HG03280 (cell line): ENCODE results near the gene INCA1.

Experiments used
- ATAC-seq: cut with Tn5 transposase; IDR thresholded peaks from one replicate; pipeline ENCODE4 v1.9.1; 2021; ENCODE audit warnings: mild to moderate bottlenecking, moderate library complexity; ENCODE audit not compliant: unreplicated experiment

Gene INCA1

DNA sequence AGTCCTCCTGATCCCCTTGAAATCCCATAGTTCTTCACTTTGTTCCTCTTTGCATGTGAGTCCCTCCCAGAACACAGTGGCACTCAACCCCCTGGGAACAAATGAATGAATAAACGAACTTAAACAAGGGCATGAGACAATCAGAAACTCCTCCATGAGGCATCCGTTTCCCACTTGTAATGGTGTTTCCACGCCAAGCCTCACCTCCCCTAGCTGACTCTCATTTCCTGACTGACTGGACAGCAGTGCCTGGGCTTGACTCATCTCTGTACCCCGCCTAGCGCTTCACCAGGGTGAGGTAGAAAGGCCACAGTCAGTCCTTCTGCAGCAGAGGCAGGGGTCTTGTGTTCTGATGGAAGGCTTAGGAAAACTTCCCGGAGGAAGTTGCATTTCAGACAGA lies 14.6 kb upstream of the INCA1 start:
- no peak for ATAC-seq

DNA sequence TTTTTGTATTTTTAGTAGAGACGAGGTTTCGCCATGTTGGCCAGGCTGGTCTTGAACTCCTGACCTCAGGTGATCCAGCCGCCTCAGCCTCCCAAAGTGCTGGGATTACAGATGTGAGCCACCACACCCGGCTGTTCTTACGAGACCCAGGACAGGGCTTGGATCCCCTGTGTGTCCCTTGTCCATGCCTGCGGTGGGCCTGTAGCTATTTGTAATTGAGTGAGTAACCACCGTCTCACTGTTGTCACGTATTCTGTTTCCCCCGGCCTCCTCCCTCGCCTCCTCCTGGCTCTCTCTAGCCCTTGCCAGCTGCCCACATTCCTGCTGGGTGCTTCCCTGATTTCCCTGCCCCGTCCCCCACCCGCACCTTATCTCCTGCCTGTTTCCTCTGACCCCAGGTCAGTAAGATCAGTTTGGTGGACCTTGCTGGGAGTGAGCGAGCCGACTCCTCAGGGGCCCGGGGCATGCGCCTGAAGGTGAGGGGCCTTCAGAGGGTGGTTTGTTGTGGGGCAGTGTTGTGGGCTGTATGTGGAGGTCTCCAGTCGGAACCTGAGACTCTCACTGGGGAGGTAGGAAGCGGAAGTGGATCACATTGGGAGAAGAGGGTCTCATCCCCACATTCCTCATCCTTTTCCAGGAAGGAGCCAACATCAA lies 6.0 kb upstream of the INCA1 start:
- no peak for ATAC-seq

DNA sequence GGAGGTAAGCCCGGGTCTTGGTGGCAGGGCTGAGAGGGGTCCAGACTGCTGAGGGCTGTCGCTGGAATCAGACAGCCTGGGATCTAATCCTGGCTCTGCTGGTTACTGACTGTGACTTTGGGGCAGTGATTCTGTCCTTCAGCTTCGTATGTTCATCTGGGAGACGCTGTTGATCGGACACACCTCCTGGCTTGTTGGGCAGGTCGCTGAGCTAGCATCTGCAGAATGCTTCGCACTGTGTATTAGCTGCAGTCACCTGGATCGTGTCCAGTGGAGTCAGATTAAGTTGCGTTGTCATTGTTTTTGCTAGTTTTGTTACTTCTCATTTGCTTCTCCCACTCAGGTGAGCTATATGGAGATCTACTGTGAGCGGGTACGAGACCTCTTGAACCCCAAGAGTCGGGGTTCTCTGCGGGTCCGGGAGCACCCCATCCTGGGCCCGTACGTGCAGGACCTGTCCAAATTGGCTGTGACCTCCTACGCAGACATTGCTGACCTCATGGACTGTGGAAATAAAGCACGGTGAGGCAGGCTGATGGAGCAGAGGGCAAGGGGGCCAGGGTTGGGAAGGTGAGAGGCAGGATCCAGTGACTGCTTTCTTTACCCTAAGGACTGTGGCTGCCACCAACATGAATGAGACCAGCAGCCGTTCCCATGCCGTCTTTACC lies 4.9 kb upstream of the INCA1 start:
- no peak for ATAC-seq

DNA sequence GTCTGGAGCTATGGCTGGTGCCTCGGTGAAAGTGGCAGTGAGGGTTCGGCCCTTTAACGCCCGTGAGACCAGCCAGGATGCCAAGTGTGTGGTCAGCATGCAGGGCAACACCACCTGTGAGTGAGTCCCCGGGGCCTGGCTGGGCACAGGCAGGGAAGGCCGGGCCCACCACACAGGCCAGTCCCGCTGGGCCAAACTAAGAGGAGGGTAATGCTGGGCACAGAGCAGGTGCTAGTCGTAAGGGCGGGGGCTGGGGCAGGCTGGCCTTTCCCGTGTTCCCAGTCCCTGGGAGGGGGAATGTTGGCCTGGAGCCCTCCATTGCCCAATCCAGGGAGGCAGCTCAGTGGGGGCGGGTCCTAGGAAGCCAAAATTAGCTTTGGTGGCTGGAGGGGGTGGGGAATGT lies 2.9 kb upstream of the INCA1 start:
- ATAC-seq: no peak

DNA sequence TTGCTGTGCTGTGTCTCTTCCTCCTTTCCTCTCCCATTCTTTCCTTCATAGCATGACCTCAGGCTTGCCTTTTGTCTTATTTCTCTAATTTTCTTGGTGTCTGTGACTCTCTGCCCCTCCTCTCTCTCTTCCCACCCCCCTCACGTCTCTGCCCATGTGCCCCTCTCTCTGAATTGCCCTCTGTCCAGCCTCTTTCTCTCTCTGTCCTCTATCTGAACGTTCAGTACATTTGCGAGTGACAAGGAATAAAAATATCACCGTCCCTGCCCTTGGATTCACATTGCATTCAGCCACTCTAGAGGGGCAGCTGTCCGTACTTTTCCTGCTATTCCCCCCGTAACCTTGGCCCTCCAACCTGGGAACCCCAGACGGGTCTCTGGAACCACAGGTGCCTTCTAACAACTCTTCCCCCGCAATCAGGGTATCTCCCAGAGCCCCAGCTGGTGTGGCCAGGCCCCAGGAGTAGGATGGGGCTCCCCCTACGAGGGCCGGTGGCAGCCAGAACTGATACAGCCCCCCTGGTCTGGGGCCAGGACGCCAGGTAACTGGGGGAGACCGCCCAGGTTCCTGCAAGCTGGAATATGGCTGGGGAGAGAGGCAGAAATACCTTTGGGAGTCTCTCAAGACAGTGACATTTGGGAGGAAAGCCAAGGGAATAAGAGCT lies 2.2 kb upstream of the INCA1 start:
- no peak for ATAC-seq

DNA sequence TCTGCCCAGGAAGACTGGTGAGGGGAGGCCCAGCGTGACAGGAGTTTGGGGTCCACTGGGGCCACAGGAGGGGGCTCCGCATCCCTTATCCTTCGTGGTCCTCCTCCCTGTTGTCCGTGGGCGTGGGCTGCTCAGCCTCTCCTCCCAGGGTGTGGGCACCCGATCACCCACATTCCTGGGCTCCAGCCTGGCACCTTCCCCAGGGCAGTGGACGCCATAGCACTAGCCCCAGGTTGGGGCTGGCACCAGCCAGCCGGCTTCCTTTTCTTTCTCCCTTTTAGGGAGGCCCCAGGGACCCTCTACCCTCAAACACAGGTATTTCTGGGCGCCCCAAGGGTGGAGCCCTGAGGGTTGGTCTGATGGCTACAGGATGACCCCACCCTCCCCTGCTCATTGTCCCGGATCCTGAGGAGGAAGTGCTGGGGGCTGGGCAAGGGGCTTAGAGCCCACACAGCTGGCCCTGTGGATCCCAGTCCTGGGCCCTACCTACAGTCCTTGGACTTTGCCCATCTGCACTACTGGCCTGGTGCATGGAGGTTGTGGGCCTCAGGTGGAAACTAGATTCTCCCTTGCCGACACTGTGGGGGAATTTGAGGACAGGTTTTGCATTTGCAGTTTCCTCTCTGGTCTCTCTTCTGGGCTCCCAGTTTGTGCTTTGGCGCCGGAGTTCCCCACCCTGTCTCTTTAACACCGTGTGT lies 1.6 kb upstream of the INCA1 start:
- no peak for ATAC-seq

DNA sequence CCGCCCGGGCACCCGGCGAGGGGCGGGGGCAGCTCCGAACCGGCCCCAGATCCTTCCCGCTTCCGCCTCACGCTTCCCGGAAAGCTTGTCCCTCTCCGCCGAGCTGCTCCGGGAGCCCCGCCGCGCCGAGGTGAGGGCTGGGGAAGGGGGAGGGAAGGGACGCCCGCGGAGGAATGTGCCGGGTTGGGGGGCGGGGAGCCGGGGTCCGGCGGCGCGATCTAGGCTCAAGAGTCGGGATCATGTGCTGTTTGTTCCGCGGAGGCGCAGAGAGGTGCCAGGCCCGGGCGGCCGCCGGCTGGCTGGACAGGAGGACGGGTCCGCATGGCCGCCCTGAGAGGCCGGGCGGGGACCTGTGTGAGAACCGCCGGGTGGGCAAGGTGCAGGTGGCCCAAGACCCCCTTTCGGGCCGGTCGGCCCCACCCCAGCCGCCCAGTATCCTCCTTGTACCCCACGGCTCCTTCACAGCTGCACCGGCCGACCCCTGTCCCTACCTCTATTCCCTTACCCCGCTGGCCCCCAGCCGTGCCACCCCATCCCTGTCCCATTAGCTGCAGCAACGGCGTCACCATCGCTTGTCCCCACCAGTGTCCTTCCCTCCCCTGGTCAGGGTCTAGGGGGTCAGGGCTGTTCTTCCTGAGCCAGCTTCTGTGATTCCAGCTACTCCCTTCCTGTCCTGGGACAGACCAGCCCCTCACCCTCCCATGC lies 857 bp upstream of the INCA1 start:
- ATAC-seq: peak; percentile 0

DNA sequence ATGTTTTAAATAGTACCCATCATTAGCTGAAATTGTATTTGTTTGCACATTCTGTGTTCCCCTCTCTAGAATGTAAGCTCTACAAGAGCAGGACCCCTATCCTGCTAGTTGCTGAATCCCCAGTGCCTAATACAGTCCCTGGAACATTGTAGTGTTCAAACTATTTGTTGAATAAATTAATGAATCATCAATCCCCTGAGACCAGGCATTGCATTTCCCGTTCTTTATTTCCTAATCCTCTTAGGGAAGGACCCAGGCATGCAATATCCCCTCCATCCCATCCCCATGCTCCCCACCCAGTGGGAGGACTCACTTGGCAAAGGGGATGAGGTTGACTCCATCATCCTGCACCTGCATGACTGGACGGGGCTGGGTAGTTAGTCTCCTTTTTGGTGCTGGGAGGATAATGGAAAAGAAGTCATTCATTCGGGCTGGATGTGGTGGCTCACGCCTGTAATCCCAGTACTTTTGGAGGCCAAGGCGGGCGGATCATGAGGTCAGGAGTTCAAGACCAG lies 3.2 kb downstream of the INCA1 start:
- ATAC-seq: no peak

DNA sequence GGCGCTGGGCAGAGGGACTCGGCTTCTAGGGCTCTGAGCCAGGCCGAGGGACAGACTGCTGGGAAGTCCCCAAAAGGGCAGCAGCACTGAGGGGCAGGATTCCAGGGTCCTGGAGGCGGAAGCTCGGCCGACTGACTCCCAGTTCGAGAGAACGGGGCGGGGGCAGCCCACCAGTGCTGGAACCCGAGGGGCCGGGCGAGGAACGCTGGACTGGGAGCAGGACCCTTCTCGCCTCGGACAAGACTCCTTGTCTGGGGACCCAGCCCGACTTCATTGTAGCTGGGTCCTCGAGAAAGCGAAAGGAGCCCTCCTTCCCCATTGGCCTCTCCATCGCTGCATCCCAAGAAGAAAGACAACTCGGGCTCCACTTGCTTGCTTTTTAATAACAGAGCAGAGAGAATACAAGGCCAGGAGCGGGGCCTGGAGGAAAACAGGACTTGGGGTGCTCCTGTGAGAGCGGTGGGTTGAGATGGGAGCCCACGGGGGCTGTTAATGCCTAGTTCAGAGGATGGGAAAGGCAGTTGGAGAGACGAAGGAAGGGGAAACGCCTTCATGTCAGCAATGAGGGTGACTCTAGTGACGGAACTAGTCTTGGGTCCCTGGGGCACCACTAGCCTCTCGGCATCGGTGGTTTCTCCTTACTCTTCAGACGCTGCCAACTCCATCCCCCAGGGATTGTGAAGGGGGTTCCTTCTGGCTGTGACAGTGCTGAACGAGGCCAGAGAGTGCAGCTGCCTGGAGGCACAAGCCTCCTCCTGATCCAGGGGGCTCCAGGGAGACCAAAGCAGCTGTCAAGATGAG lies 9.4 kb downstream of the INCA1 start:
- ATAC-seq: no peak

DNA sequence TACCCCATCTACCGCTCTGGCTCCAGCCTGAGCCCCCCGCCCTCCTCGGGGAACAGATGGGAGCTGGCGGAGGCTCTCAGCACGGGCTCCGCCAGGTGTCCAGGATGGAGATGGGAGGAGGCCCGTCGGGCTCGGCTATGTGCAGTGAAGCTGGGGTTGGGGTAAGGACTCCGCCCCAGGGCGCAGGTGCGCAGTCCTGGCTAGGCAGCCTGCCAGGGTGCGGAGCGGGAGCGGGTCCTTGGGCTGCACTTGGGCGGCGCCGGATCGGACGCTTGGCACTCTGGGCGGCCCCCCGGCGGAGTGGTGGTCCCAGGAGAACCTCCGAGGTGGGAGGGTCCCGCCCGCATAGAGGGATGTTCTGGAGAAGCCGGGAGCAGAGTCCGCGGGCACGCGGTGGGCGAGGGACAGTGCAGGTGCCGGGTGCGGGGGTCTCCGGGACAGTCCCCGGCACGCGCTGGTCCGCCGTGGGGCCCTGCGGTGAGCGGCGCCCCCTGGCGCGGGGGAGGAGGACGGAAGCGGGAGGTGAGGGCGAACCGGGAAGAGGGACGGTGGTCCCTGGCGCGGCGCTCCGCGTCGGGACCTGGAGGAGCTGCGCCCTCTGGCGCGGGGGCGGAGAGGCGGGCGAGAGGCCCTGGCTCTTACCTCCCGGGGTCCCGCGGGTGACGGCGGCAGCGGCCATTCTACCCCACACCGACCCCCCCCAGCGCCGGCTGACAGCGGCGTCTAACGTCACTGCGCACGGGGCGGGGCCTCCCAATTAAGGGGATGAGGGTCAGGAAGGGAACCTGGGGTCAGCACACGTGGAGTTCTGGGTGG lies 10.2 kb downstream of the INCA1 start, which contains the start of gene CAMTA2:
Gene CAMTA2 (minus strand): TSS at position 725 of the 816 bp plus-strand sequence. CDS start 1,453 bp downstream, outside the sequence.
- peak; percentile 67 for ATAC-seq

DNA sequence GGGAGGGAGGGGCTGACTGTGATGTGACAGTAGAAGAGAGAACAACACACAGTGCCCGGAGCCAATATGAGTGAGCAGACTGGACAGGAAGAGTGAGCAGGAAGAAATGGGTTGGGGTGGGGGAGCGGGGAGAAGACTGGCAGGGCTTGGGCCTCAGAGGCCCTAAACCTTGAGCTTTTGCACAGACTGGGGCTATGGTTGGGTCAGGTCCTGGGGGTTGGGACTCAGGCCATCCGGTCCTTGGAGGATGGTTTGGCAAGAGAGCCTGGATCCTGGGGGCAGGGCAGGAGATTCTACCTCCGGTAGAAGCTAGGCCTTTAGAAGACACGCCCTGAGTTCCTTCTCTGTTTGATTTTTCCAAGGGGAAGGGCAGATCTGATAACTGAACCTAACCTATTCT lies 10.9 kb downstream of the INCA1 start:
- ATAC-seq: no peak

DNA sequence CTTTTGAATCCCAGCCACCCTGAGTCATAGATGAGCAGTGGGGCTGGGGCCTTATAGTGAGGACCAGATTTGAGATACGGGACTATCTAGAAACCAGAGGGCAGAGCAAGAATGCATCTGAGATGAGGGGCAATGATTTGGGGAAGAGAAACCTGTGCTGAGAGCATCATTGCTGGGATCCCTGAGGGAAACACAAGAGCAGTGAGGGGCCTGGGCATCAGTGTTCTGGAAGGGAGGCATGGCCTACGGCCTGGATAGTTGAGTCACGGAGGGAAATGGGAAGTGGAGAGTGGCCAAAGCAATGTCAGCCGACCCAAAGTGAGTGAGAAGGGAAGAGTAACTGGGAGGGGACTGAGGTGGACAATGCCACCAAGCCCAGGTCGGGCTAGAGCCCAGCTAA lies 15.0 kb downstream of the INCA1 start:
- no peak for ATAC-seq

DNA sequence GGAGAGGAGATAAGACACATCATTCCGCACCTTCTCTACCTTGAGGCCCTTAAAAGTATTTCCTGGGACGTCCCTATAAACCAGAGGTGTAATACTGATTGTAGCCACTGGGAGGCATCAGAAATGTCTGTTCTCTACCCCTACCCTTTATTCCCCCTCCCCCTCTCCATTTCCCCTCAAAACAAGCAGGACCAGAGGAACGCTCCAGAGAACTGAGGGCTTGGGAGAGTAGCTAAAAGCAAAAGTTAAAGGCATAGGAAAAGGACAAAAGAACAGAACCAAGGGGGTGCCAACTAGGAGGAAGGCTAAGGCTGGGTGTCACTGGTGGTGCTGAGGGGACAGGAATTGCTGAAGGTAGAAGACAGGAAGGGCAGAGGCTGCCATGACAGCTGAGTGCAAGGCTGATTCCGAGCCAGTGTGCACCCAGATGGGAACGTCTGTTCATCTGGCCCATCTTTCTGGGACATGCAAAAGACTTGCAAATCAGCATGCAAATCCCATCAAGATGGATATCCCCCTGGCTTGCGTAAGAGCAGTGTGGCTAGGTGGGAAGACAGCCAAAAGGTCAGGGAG lies 16.6 kb downstream of the INCA1 start:
- ATAC-seq: no peak

DNA sequence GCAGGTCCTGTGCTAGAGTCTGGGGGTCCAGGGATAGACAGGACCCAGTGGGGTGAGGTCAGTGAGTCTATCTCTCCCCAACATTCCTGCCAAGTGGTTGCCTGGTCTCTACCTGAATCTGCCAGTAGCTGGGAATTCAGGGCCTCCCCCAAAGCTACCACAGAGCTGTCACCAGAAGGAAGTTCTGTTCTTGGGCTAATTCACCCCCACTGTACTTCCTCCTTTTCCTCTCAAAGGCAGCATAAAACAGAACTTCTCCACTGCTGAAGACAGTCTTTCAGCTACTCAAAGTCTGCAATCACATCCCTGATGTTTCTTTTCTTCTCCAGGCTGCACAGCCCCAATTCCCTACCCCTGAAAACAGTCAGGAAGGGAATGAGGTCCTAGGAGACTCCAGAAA lies 18.6 kb downstream of the INCA1 start:
- no peak for ATAC-seq

DNA sequence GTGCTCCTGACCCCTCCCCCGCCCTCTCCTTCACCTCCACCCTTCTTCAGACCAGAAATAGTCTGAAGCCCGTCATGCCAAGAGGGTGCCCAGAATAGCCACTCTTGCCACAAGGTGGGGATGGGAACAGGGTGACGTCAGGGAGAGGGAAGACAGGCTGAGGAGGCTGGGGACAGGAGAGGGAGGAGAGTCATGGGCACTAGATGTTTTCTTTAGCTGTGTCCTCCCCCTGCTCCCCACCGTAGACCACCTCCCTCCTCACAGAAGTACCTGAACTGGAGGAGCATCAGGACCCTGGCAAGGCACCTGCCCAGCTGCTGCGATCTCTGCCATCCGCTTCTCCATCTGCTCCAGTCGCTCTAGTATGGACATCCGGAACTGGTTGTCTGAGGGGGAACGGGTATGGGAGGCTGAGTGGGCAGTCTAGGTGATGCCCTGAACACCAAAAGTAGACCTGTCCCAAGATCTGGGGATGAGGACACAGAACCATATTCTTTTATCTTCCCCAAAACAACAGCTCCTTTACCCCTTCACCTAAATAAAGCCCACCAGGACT lies 23.1 kb downstream of the INCA1 start:
- ATAC-seq: no peak

DNA sequence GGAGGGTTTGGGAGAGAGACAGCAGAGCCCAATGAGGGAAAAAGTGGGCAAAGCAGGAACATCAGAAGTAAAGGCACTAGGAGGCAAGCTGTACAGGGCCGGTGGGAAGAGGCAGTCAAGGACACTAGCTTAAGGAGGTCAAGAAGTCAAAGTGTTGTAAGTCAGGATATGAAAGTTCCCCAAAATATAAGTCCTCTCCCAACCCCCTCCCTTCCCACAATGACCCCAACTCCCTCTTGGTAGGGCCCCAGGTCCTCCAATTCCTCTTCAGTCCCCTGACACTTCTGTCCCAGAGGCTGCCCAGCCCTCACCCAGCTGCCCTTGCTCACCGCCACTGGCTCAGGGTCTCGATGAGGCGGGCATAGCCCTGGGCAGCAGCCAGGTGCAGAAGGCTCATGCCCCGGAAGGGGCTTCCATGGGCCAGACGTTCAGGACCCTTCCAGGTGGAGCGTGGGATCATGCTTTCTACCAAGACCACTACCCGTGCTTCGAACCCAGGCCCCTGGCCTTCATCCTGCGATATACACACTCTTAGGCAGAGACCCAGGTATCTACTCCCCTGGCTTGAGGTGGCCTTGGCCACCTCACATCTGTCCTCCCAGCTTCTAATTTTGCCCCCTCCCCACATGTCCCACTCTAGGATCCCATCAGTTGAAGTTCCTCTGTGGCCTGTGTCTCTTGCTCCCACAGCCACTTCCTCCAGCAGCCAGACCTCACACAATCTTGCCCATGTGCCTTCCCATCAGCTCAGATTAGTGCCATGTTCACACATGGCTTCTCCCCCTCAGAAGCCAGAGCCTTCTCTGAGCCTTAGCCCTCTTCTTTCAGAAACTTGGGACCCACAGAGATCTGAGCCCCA lies 23.8 kb downstream of the INCA1 start:
- ATAC-seq: no peak

DNA sequence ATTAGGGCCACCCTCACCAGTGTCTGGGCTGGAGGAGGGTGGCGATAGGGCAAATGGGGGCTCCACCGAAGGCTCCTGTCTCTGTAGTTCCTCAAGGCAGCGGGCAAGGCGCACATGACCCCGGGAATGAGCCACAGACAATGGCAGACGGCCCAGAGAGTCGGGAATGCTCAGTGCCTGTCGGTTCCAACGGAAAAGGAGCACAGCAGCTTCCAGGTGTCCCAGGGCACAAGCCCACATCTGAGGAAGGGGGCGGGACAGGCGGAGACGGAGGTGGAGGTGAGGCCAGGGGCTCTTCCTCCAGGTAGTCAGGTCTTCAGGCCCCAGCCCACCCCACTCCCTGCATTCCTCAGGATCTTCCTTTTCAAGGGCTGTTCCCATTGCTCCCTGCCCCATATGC lies 24.6 kb downstream of the INCA1 start:
- no peak for ATAC-seq

DNA sequence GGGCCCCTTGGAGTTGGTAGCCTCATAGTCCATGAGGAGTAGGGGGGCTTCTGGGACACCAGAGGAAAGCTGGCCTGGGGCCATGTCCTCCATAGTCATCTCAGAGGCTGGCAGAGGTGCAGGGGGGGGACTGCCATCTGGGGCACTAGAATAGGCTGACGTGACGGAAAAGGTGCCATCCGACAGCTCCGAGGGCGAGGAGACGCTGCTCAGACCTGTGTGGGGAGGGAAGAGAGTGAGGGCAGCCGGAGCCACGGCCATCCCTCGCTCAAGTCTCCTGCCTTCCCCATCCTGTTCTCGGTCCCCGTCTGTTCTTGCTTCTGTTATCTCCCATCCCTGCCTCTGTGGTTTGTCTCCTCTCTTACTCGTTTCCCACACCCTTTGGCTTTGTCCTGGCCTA lies 25.0 kb downstream of the INCA1 start:
- ATAC-seq: no peak
